ENCODE measurements around the gene SDCCAG8.

SDCCAG8 gene

GRCh38 chr1:243447347-243447746, 191.5 kb downstream of the SDCCAG8 start:
- in situ Hi-C loops (cut with MboI; ENCODE audit: low sequenced_read_pairs) = no loop called here

- in situ Hi-C loops (cut with MboI; ENCODE audit: low sequenced_read_pairs) = no loop called here
These were observed 192.0 kb downstream of the SDCCAG8 start for GRCh38 chr1:243447844-243448243.

- in situ Hi-C loops (cut with MboI; ENCODE audit: low sequenced_read_pairs) = no loop called here
These were observed 193.5 kb downstream of the SDCCAG8 start for GRCh38 chr1:243449373-243449772.

- in situ Hi-C loops (cut with MboI; ENCODE audit: low sequenced_read_pairs) = no loop called here
These were observed 196.3 kb downstream of the SDCCAG8 start for GRCh38 chr1:243452092-243452491.

- in situ Hi-C loops (cut with MboI; ENCODE audit: low sequenced_read_pairs) = no loop called here
These were observed 198.6 kb downstream of the SDCCAG8 start for GRCh38 chr1:243454328-243454997.

- in situ Hi-C loops (cut with MboI; ENCODE audit: low sequenced_read_pairs) = no loop called here
These were observed 200.2 kb downstream of the SDCCAG8 start for GRCh38 chr1:243455760-243456651.

GRCh38 chr1:243457363-243457982, 201.6 kb downstream of the SDCCAG8 start:
- in situ Hi-C loops (cut with MboI; ENCODE audit: low sequenced_read_pairs) = no loop called here

- in situ Hi-C loops (cut with MboI; ENCODE audit: low sequenced_read_pairs) = no loop called here
These were observed 203.2 kb downstream of the SDCCAG8 start for GRCh38 chr1:243459059-243459458.

- in situ Hi-C loops (cut with MboI; ENCODE audit: low sequenced_read_pairs) = no loop called here
These were observed 205.9 kb downstream of the SDCCAG8 start for GRCh38 chr1:243461700-243462099.

- in situ Hi-C loops (cut with MboI; ENCODE audit: low sequenced_read_pairs) = no loop called here
These were observed 207.3 kb downstream of the SDCCAG8 start for GRCh38 chr1:243462929-243463697.

GRCh38 chr1:243465081-243465480, 209.2 kb downstream of the SDCCAG8 start:
- in situ Hi-C loops (cut with MboI; ENCODE audit: low sequenced_read_pairs) = no loop called here

GRCh38 chr1:243465738-243466137, 209.9 kb downstream of the SDCCAG8 start:
- in situ Hi-C loops (cut with MboI; ENCODE audit: low sequenced_read_pairs) = no loop called here

- in situ Hi-C loops (cut with MboI; ENCODE audit: low sequenced_read_pairs) = no loop called here
These were observed 213.7 kb downstream of the SDCCAG8 start for GRCh38 chr1:243469497-243469896.

GRCh38 chr1:243470502-243470901, 214.7 kb downstream of the SDCCAG8 start:
- in situ Hi-C loops (cut with MboI; ENCODE audit: low sequenced_read_pairs) = no loop called here

GRCh38 chr1:243471026-243471685, 215.3 kb downstream of the SDCCAG8 start:
- in situ Hi-C loops (cut with MboI; ENCODE audit: low sequenced_read_pairs) = no loop called here

GRCh38 chr1:243471754-243472745, 216.2 kb downstream of the SDCCAG8 start:
- in situ Hi-C loops (cut with MboI; ENCODE audit: low sequenced_read_pairs) = no loop called here

- in situ Hi-C loops (cut with MboI; ENCODE audit: low sequenced_read_pairs) = no loop called here
These were observed 217.6 kb downstream of the SDCCAG8 start for GRCh38 chr1:243473227-243474135.
